Right renal cortex interstitium (tissue), 3 donors: ENCODE results near the gene RIPK1. TPM values are rescaled to one million over a fixed set of nuclear protein-coding genes. Genes with fewer than 3 reads are reported as not detected.
A peak's percentile ranks its signal among the peaks of the same experiment; 100 is the strongest.
"Not testable (repeated sequence)": the region's sequence is repeated elsewhere in the genome, so short reads cannot be mapped to it uniquely, and the experiment has no call there.

Experiments used
- DNase-seq, 3 donors: peaks; one replicate each; pipeline ENCODE4 v3.0.0-alpha.2; 2013; ENCODE audit warnings: low read depth in 3 of 3, low spot score in 2 of 3
- polyA plus RNA-seq, 3 donors: library from polyadenylated mRNA; unstranded; fragments of 120-200 nt; gene quantifications; one replicate each; pipeline ENCODE4 v1.2.1, GENCODE V29; 2013; ENCODE audit not compliant: insufficient read length in 3 of 3

RIPK1 gene
- polyA plus RNA-seq, 3 donors: 24.5 to 27.9 (median 25.2) TPM

DNA sequence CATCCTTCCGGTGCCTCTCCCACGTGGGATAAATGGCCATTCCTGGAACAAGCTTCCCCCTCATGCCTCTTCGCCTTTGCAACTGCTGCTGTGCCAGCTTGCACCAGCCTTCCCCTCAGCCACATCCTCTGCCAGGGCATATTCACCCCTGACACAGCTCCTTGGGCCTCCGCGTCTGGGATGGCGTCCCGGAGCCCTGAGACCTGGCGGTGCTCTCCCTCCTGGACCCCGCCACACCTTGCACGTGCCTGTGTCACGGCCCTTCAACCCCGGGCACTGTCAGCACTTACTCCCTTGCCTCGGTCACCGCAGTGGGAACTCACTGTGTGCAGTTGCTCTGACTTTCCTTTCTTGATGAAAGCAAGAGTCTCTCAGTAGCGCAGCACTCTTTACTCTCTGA, 63.4 kb downstream of the RIPK1 start:
- DNase-seq: no peak

DNA sequence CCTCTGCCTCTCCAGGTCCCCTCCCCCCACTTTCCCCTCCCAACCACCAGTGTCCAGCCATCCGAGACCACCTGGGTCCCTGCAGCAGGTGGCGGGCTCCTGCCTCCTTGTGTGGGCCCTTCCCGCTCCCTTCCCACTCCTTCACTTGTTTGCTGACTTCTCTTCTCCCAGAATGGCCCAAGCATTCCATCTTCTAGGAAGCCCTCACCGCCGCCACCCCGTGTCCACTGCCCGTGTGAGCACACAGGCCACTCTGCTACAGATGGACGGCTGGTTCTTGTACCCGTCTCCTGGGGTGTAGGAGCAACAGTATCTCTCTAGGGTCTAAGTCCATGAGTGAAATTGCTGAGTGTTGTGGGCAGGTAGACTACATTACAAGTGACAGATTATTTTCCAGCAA, 65.2 kb downstream of the RIPK1 start:
- no peak for DNase-seq

DNA sequence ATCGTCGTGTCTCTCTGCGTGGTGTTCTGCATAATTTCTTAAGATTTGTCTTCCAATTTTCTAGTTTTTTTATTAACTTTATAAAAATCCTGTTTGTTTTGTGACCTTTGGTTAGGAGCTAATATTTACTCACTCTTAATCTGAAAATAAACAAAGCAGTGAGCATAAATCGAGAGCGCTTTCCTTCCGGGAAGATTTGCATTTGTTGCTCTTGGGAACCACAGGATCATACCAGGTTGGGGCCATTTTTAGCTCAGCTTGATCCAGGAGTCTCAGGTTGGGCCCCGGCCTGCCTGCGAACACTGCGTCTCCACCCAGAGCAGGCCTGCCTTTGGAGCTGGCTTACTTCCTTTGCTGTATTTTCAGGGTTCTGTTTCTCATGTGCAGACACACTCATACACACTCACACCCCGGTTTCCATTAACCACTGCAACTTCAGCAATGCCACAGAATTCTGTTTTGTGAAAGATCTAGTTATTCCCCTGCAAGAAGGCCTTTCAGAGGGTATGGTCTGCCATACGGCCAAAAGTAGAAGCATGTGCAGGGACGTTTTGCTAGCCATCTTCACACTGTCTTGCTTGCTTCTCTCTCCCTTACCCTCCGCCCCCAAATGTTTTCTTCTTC, 67.5 kb downstream of the RIPK1 start:
- no peak for DNase-seq

DNA sequence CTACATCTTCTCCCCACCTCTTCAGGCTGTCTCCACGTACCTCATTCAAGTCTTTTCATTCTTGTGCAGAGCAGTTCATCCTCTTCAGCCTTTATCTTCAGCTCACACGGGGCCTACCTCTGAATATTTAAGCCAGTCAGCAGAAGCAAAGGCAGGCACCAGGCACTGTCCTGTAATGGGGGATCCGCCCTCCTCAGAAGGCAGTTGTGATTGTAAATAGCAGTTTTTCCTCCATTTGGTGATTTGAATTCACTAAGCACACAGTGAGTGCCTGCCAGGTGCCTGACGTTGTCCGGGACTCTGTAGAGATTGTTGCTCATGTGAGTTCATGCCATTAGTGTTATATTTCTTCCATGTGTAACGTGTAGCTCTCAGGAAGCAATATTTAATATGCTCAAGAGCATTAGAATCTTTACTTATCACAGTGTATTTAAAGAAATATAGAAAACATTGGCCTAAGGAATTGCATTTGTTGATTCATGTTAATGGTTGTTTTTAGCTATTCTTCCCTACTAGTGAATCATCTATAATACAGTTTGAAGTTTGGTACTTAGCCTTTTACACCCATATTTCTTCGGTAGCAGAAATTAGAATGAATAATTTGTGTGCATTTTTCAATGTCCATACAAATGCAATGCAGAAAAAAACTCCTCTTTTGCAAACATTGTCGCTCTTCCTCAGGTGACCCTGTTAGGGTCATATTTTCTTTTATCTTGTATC, 68.2 kb downstream of the RIPK1 start:
- DNase-seq: no peak

DNA sequence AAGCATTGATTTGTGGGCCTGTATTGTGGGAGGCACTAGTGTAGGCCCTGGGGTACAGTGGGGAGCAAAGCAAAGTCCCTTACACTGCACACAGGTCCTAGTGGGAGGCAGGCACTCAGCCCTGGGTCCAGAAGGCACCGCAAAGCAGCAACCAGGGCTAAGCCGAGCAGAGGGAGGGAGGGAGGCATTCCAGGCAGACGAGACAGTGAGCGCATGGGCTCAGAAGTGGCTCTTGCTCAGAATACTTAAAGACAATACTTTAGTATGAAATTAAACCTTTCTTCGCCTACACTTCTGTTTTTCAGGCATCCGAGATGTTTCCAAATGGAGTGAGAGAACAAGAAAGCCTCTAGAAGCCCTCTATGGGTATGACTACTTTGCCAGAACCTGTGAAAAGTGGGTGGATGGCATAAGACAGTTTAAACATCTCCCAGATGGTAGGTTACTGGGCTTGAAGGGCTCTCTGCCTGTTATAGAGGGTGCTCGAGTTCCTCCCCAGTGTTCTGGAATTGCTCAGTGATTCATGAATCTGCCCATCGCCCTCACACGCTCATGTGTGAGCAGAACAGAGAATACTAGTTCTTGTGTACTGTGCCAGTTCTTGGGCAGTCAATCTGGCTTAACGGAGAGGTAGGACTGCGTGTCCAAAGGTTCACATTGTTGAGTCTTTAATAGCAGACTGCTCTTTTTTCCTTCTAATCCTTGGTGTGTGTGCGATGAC, 68.9 kb downstream of the RIPK1 start:
- no peak for DNase-seq

DNA sequence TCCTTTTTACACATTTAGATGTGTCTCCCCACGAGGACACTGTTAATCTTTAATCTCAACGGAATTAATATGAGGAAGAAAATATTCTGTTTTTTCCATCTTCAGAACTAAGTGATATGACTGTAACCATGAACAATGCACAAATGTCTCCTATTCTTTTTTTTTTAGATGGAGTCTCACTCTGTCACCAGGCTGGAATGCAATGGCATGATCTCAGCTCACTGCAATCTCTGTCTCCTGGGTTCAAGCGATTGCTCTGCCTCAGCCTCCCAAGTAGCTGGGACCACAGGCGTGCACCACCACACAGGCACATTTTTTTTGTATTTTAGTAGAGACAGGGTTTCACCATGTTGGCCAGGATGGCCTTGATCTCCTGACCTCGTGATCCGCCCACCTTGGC, 69.6 kb downstream of the RIPK1 start:
- DNase-seq: not testable (repeated sequence)

DNA sequence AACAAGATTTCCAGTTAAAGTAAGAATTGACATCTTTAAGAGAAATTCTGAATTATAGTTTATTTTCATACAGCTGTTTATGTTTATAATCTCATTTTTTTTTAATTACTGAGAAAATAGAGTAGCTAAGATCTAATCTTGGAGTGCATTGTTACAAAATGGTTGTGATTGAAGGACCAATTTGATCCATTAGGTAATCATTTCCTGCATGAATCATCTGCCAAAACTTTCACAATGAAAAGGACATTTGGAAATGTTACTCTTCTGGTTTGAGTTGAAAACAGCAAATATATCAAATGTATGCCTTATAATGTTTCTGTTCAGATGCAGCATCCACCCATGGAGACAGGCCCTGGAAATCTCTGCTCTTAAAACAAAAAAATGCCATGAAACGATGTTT, 70.0 kb downstream of the RIPK1 start:
- DNase-seq: no peak

DNA sequence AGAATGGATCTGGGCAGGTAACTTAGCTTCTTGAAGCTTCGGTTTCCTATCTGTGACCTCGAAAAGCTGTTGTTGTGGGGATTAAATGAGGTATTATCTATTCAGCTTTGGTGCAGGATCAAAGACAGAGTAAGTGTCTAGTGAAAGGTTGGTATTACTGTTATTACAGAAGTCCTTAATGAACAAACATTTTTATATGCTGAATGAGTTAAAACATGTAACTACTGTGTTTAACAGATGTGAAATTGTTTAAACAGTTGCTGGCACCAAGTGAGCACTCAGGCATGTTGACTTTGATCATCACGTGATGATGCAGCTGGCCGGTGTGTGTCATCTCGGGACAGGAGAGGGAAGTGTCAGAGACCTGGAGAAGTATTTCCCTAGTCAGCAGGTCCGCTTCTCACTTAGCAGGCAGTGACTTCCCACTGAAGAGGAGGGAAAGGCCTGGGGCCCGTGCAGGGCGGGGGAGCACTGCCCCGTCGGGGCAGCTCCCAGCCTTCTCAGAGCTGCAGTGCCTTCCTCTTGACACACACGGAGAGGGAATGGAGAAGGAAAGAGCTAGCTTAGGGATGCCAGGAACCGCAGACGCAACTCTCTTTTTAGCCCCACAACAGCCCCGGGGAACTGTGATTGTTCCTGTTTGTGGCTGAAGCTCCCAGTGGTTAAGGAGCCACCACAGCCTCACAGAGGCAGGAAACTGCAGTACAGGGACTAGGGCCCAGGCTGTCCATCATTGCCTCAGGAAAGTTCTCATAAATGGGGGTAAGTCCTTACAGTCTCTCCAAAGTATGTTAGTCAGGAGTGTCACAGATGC, 71.0 kb downstream of the RIPK1 start:
- no peak for DNase-seq

DNA sequence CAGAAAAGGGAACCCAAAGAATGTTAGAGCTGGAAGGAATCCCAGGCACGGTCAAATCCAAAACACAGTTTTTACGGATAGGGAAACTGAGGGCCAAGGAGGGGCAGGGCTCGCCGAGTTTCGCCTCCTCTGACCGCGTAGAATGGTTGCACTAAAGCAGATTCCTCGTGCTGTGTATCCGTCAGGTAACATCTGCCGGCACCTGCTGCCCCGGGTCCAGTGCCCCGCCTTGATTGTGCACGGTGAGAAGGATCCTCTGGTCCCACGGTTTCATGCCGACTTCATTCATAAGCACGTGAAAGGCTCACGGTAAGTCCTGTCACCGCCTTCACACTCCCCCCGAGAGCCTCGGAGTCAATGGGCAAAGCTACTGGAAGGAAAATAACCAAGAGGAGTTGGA, 71.9 kb downstream of the RIPK1 start:
- DNase-seq: no peak

DNA sequence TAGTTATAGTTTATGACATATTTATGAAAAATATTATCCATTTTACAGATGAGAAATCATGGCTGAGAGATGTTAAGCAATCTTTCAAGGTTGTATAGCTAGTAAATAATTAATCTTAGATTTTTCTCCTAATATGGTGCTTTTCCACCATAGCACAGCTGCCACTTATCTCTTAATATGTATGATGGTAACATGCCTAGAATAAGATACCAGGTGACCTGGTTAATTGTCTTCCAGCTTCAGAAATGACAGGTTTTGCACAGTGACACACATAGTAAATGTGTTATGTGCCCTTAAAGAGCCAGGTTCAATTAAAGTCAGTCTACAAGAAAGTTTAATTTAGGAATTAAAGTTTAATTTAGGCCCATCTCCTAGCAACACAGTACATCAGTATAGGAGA, 74.2 kb downstream of the RIPK1 start:
- DNase-seq: no peak

DNA sequence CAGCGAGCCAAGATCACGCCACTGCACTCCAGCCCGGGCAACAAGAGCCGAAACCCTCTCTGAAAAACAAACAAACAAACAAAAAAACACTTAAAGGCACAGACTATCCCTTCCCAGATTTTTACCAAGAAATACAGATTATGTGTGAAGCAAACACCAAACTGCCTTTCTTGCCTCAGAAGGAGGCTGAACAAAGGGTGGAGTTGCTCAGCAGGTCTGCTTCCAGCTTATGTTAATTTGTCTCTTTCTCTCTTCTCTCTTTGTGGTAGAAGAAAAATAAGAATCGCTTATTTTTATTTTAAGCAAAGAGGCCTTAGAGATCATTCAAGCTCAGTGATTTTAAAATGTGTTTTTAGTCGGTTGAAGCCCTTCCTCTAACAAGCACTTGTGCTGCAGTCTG, 74.9 kb downstream of the RIPK1 start:
- DNase-seq: no peak

DNA sequence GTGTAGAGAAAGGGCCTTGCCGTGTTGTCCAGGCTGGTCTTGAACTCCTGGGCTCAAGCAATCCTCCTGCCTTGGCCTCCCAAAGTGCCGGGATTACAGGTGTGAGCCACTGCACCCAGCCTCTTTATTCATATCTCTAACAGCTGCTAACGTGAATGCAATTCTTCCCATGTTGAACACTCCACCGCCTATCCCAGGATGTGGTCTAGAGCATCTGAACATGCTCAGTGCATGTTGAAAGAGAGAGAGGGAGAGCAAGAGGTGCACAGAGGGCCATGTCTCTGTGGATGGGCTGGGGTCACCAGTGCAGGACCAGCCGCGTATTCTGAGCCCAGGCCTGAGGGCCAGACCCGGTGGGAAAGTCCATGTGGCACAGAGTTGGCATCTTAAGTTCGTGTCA, 76.3 kb downstream of the RIPK1 start:
- DNase-seq: no peak

DNA sequence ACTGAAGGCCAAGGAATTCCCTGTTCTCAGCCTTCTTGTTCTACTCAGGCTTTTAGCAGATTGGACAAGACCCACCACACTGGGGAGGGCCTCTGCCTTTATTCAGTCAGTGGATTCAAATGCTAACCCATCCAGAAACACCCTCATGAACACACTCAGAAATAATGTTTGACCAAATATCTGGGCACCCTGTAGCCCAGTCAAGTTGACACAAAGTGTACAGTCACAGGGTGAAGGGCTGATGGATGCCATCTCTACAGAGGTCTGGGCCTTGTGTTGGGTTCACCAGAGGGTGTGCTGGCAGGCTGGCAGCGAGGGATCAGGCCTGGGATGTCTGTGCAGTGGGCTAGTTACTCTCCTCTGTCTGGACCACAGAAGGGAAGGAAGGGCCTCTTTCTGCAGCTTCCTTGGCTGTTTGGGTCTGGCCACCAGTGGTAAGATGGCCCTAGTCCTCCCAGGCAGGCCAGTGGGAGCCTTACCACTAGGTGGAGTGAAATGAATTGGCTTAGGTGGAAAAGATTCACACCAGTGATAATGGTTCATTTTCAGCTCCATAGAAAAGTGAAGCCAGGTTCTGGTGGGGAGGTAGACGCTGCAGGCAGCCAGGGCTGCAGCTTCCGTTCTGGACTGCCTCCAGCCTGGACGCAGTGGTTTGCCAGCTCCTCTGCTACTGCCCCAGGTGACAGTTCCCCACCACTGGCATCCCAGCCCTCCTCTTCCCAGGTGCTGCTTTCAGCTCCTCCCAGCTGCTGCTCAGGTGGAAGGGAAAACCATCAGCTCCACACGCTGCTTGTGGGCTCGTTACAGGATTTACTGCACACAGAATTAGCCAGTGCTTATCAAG, 79.8 kb downstream of the RIPK1 start:
- DNase-seq: no peak

DNA sequence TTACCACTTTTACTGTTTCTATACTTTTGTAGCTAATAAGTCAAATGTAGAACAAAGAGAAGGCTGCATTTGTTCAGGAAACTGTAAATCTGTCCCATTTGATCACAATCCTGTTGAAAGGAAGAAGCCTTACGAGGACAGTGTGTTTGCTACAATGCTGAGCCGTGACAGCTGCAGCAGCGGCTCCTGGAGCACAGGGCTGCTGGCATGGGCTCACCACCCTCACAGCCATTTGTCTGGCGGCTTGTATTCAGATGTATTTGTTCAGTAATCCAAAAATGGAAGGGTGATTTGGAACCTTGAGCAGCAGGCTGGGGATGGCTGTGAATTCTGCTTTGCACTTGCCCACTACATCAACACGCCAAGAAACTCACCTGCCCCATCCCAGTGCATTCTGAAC, 83.4 kb downstream of the RIPK1 start:
- DNase-seq: no peak

DNA sequence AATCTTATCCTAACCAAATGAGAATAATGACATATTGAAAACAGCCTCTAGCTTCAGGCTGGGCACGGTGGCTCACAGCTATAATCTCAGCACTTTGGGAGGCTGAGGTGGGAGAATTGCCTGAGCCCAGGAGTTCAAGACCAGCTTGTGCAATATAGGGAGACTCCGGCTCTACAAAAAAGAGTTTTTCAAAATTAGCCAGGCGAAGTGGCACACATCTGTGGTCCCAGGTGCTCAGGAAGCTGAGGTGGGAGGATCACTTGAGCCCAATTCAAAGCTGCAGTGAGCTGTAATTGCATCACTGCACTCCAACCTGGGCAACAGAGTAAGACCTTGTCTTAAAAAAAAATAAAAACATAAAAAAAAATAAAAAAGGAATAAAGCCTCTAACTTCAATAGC, 84.4 kb downstream of the RIPK1 start:
- no peak for DNase-seq

DNA sequence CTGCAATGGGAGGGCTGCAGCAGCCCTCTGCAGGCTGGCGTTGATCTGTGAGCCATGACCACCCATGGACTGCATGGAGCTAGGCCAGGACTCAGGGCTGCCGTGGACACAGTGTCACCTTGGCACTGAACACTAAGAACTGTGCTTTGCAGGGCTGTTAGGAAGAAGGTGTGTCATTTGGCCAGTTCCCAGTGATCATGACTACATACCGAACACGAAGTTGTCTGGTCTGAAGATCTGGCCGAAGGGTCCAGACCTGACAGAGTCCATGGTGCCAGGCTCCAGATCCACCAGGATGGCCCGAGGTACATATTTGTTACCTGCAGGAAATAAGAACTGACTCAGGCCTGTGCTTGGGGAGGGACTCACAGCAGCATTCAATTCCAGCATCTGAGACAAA, 87.1 kb downstream of the RIPK1 start:
- not testable (repeated sequence) for DNase-seq

DNA sequence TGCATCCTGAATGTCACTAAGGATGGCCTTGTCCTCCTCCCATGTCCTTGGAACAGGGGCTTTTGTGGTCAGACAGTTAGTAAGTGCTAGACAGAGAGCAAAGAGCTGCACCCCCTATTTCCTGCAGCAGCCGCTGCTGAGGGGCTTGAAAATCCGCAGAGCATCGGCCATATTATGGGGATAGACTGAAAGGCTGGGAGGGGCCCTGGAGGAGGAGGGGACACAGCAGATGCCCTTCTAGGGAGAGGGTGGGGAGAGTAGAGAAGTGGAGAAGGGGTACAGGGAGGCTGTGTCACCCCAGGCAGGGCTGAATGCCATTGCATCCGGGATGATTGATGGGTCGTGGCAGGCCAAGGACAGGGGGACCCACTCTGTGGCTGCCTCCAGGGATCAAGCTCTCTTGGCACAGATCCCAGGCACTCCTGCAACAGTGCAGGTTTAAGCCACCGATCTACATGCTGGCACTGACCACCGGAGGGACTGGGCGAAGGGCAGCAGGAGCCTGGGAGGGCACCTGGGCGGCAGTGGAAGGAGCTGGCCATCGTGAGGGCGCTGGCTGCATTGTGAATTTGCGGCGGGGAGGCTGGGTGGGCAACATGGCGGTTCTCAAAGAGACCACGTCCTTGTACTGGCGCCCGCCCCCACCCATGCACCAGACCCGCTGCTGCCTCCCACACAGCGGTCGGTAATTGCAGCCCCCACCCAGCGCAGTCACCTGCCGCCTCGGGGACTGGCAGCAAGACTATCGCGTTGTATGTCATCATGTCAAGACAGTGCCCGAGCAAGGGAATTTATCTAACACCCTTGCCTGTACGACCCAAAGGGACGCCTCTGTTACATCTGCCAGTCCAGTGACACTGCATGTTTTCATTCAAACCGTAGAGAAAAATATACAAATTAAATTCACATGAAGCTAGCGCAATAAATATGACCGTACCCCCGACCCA, 88.2 kb downstream of the RIPK1 start:
- not testable (repeated sequence) for DNase-seq

DNA sequence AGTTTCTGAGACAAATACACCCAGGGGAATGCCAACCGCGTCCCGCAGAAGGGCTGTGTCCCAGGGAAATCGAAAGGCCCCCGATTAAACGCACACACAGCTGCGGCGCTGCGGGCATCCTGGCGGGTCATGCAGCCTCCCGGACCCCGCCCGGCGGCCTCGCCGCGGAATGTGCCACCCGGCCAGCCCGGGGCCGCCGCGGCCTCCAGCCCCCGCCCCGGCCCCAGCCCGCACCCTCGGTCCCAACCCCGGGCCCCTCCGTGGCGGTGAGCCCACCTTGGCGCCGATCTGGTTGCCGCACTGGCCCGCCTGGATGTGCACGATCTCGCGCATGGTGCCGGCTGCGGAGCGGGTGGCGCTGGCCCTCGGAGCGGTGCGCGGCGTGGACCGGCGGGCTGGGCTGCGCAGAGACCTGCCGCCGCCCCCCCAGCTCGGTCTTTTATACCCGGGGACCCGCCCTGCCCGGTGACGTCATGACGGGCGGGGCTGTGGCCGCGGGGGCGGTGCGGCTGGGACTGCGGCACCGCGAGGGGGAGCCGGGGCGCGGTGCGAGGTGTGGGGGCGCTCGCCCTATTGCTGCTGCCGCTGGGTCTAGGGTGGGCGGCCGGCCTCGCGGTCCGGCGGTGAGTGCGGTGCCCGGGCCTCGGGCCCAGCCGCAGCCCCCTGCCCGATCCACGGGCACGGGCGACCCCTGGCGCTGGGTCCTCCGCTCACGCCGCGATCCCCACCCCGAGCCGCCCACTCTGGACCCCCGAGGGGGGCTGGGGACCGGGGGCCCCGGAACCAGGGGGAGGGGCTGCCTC, 89.0 kb downstream of the RIPK1 start, which contains the start of gene TUBB2A:
Gene TUBB2A, minus strand, starts transcription at position 414 of the 803 bp plus-strand sequence. Its CDS starts 81 bp downstream, at position 333.
- DNase-seq: peak in 1 of 3 donors; percentile 49
